ENCODE data around the gene TNFRSF11A. TPM values are rescaled to one million over a fixed set of nuclear protein-coding genes. Genes with fewer than 3 reads are reported as not detected.
A peak's percentile ranks its signal among the peaks of the same experiment; 100 is the strongest.

Gene TNFRSF11A
- total RNA-seq, 1 donor: under 0.01 TPM

DNA sequence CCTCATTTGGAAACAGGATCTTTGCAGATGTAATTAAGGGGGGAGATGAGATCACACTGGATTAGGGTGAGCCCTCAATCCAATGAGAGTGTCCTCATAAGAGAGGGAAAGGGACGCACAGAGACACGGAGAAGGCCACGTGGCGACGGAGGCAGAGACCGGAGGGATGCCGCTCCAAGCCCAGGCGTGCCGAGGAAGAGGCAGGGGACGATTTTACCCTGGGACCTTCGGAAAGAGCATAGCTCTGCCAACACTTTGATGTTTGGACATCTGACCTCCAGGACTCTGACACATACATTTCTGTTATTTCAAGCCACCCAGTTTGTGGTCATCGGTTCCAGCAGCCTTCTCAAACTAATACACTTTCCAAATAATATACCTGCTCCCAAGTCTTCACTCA is 113.3 kb downstream of the TNFRSF11A start:
- no peak for DNase-seq (ENCODE audit: insufficient read length, low spot score, missing footprints)
- no peak overlapping the region for H3K4me3 ChIP-seq (ENCODE audit: insufficient read depth, low read length)
- no peaks in the 10 kb centered on the region for H3K9me3 ChIP-seq (ENCODE audit: low read depth, low read length)
- H3K27ac ChIP-seq (ENCODE audit: low read depth, low read length): no peak overlapping the region
- H3K79me2 ChIP-seq (ENCODE audit: insufficient read depth, low read length): no peaks in the 10 kb centered on the region
- H3K36me3 ChIP-seq (ENCODE audit: insufficient read depth, low read length): no peaks in the 10 kb centered on the region
- no peak overlapping the region for H2AFZ ChIP-seq (ENCODE audit: low read length)
- TF ChIP-seq, protein P1, sequence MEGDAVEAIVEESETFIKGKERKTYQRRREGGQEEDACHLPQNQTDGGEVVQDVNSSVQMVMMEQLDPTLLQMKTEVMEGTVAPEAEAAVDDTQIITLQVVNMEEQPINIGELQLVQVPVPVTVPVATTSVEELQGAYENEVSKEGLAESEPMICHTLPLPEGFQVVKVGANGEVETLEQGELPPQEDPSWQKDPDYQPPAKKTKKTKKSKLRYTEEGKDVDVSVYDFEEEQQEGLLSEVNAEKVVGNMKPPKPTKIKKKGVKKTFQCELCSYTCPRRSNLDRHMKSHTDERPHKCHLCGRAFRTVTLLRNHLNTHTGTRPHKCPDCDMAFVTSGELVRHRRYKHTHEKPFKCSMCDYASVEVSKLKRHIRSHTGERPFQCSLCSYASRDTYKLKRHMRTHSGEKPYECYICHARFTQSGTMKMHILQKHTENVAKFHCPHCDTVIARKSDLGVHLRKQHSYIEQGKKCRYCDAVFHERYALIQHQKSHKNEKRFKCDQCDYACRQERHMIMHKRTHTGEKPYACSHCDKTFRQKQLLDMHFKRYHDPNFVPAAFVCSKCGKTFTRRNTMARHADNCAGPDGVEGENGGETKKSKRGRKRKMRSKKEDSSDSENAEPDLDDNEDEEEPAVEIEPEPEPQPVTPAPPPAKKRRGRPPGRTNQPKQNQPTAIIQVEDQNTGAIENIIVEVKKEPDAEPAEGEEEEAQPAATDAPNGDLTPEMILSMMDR (IDR thresholded peaks at IDR 0.05; ENCODE audit: extremely low read depth, low read depth, low read length): no peak
- H3K4me1 ChIP-seq (ENCODE audit: insufficient read depth, low read length): peaks cover 23% of the 10 kb centered on the region
- H4K20me1 ChIP-seq (ENCODE audit: insufficient read depth, low read length): no peaks in the 10 kb centered on the region
- H3K4me2 ChIP-seq (ENCODE audit: insufficient read depth, low read length): peak overlapping the region; percentile 57
- H3K27me3 ChIP-seq (ENCODE audit: insufficient read depth, low read length): peaks cover 12% of the 10 kb centered on the region

DNA sequence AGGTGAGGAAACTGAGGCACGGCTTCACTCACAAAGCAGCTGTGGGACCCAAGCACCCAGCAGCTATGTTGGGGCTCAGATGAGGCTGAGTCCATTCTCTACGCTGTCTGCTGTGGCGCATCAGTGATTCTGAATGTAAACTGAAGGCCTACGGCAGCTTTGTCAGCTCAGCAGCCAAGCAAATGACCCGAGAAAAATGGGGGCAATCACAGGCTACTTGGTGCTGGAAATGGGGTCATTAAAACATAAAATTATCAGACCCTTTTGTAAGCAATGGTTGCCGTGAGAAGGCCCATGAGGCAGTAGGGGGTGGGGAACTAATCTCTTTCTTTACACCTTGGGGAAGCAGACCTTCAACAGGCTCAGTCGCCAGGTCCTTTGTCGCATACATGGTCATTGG is 113.8 kb downstream of the TNFRSF11A start:
- TF ChIP-seq, protein P1 (IDR thresholded peaks at IDR 0.05; ENCODE audit: extremely low read depth, low read depth, low read length): no peak
- DNase-seq (ENCODE audit: insufficient read length, low spot score, missing footprints): no peak
- Histone ChIP-seq H3K79me2 (ENCODE audit: insufficient read depth, low read length) (no peaks in the 10 kb centered on the region), H3K27me3 (ENCODE audit: insufficient read depth, low read length) (peaks cover 15% of the 10 kb centered on the region), H3K36me3 (ENCODE audit: insufficient read depth, low read length) (no peaks in the 10 kb centered on the region), H3K4me2 (ENCODE audit: insufficient read depth, low read length) (no peak overlapping the region), H4K20me1 (ENCODE audit: insufficient read depth, low read length) (no peaks in the 10 kb centered on the region), H3K4me1 (ENCODE audit: insufficient read depth, low read length) (peaks cover 23% of the 10 kb centered on the region), H3K9me3 (ENCODE audit: low read depth, low read length) (no peaks in the 10 kb centered on the region), H2AFZ (ENCODE audit: low read length) (no peak overlapping the region), H3K4me3 (ENCODE audit: insufficient read depth, low read length) (no peak overlapping the region), H3K27ac (ENCODE audit: low read depth, low read length) (no peak overlapping the region)

Small RNA genes within 50 kb of the gene (small RNA-seq; reads per million reads assigned to genes)
- not detected for gene AC100843.2
- not detected for gene RF00019

Other genes starting within 250 kb of the TNFRSF11A start
- 40.1 and 44.2 TPM in 2 replicates for gene PIGN, start 138.3 kb upstream of the TNFRSF11A start, total RNA-seq
- gene RELCH, start 138.1 kb upstream of the TNFRSF11A start, total RNA-seq: 33.6 and 34.0 TPM in 2 replicates
- 7.4 and 10.1 TPM in 2 replicates for gene ZCCHC2, start 197.7 kb downstream of the TNFRSF11A start, total RNA-seq

Measured in osteoblast (primary cell).